Measurements from ENCODE around the gene GRHL3. TPM values are rescaled to one million over a fixed set of nuclear protein-coding genes. Genes with fewer than 3 reads are reported as not detected.
A peak's percentile ranks its signal among the peaks of the same experiment; 100 is the strongest.

The GRHL3 gene
- total RNA-seq, 3 donors from 2014 or later = 0.65 TPM; not detected in 2

DNA sequence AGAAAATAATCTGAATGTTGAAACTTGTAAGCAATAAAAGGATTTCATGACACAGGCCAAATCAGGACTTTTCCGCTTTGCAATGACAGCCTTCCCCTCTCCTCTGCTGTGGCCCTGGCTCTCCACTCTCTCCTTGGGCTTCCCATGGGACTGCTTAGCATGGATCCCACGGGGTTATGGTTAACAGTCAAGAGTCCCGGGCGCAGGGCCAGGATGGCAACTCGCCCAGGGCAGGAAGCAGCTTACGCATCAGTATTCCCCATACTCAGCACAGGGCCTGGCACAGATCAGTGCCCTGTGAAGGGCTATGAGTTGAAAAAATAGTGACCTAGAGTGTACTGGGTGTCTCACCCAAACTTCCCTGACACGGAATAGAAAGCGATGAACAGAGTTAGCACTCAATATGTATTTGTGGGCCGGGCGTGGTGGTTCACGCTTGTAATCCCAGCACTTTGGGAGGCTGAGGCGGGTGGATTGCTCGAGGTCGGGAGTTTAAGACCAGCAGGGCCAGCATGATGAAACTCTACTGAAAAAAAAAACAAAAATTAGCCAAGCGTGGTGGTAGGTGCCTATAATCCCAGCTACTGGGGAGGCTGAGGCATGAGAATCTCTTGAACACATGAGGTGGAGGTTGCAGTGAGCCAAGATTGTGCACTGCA lies 29.1 kb upstream of the GRHL3 start:
- no peak overlapping the region for H3K4me3 ChIP-seq
- intact Hi-C loops (cut with DNase I, micrococcal nuclease) = no loop called here
- ATAC-seq (peak; percentile 91), DNase-seq (peak; percentile 84 to 87 (median 85))
- TF ChIP-seq, protein P1, sequence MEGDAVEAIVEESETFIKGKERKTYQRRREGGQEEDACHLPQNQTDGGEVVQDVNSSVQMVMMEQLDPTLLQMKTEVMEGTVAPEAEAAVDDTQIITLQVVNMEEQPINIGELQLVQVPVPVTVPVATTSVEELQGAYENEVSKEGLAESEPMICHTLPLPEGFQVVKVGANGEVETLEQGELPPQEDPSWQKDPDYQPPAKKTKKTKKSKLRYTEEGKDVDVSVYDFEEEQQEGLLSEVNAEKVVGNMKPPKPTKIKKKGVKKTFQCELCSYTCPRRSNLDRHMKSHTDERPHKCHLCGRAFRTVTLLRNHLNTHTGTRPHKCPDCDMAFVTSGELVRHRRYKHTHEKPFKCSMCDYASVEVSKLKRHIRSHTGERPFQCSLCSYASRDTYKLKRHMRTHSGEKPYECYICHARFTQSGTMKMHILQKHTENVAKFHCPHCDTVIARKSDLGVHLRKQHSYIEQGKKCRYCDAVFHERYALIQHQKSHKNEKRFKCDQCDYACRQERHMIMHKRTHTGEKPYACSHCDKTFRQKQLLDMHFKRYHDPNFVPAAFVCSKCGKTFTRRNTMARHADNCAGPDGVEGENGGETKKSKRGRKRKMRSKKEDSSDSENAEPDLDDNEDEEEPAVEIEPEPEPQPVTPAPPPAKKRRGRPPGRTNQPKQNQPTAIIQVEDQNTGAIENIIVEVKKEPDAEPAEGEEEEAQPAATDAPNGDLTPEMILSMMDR (IDR thresholded peaks at IDR 0.05) = no peak
- no peaks in the 10 kb centered on the region for H3K36me3 ChIP-seq (ENCODE audit: low read depth)
- no peaks in the 10 kb centered on the region for H3K4me1 ChIP-seq (ENCODE audit: low read depth)
- H3K9me3 ChIP-seq = no peaks in the 10 kb centered on the region

DNA sequence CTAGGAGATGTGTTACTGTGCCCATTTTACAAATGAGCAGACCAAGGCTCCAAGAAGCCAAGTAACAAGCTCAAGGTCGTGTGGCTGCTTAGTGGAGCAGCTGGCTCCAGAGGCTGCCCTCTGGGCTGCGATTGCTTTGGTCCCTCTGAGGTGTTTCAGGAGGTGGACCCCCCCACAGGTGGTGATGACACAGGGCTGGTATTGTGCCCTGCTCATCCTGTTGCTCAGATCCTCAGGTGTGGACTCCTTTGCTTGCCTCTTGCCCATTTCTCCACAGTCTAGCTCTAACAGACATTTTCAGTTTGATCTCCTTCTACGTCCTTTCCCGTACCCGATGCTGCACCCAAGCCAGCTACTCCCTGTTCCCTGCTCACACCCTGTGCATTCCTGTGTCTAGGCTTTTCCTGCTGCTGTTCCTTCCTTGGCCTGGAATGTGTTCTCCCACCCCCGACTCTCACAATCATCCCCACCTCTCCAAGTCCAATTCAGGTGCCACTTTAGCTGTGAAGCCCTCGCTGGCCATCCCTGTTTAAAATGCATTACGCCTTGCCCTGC lies 28.1 kb upstream of the GRHL3 start:
- Histone ChIP-seq H3K9me3 (no peaks in the 10 kb centered on the region), H3K36me3 (ENCODE audit: low read depth) (no peaks in the 10 kb centered on the region), H3K4me3 (no peak overlapping the region), H3K4me1 (ENCODE audit: low read depth) (no peaks in the 10 kb centered on the region)
- TF ChIP-seq, protein P1 (IDR thresholded peaks at IDR 0.05) = no peak
- DNase-seq (no peak), ATAC-seq (no peak)
- intact Hi-C loops (cut with DNase I, micrococcal nuclease) = no loop called here

DNA sequence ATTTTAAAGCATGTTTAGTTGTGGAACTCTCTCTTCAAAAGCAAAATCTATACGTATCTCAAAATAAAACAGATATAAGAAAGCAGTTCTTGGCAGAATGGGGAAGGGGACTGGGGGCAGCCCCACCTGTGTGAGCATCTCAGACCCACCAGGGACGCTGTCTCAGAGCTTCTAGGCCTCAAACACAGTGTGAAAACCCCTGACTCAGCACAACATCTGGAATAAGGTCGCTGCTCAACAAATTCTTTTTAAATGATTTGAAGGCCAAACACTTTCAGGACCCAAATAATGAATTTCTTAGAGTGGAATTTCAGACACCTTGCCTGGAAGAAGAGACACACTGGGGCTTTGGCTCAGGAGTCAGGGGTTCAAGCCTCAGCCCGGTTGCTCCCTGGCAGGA lies 27.1 kb upstream of the GRHL3 start:
- no peak overlapping the region for H3K4me3 ChIP-seq
- no peaks in the 10 kb centered on the region for H3K36me3 ChIP-seq (ENCODE audit: low read depth)
- ATAC-seq (no peak), DNase-seq (no peak)
- no peaks in the 10 kb centered on the region for H3K4me1 ChIP-seq (ENCODE audit: low read depth)
- TF ChIP-seq, protein P1 (IDR thresholded peaks at IDR 0.05) = no peak
- H3K9me3 ChIP-seq = no peaks in the 10 kb centered on the region
- intact Hi-C loops (cut with DNase I, micrococcal nuclease) = no loop called here

DNA sequence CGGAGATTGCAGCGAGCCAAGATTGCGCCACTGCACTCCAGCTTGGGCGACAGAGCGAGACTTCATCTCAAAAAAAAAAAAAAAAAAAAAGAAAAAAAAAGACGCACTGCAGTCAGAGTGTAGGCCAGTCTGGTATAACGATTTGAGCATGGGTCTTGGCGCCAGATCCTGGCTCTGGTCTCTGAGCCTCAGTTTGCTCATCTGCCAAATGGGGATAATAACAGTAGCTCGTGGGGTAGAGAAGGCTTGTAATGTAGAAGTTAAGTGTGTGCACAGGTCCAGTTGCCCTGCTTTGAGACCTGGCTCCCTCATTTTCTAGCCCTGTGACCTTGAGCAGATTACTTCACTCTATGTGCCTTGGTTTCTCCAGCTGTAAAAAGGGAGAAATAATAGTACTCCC lies 26.3 kb upstream of the GRHL3 start:
- Histone ChIP-seq H3K4me1 (ENCODE audit: low read depth) (no peaks in the 10 kb centered on the region), H3K36me3 (ENCODE audit: low read depth) (no peaks in the 10 kb centered on the region), H3K4me3 (no peak overlapping the region), H3K9me3 (no peaks in the 10 kb centered on the region)
- ATAC-seq (no peak), DNase-seq (no peak)
- TF ChIP-seq, protein P1 (IDR thresholded peaks at IDR 0.05) = no peak
- intact Hi-C loops (cut with DNase I, micrococcal nuclease) = no loop called here

DNA sequence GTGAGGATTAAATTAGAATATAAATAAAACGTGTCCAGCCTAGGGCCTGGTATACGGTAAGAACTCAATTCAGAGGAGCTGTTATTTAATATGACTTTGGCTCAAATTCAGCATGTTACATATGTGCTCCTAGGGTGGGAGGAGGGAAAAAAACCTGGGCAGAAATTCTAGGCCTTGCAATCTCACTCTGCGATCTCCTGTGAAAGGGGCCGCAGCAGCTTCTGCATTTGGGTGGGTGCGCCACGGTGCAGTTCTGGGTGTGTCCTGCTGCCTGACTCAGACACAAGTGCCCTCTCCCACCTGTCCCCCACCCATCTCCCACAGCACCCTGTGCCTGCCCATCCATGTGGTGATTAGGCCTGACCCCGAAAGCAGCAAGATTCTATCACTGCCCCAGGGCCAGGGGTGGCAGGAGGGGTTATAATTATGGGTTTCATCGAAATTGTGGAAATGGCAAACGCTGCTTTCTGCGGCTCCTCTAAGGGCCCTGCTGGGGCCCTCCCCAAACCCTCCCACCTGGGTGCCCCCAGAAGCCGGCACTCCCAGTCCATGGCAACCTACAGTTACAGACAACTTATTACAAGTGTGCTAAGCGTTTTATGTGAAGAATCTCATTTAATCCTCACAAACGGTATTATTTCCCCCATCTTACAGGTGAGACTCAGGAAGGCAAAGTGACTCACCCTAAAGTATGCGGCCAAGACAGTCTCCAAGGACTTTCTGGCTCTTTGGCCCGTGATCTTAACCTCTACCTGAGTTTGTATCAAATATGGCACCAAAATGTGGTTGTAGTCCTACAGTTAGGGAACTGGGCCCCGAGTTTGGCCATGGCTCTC lies 25.5 kb upstream of the GRHL3 start:
- DNase-seq (no peak), ATAC-seq (no peak)
- intact Hi-C loops (cut with DNase I, micrococcal nuclease) = no loop called here
- TF ChIP-seq, protein P1 (IDR thresholded peaks at IDR 0.05) = no peak
- no peaks in the 10 kb centered on the region for H3K9me3 ChIP-seq
- H3K36me3 ChIP-seq (ENCODE audit: low read depth) = no peaks in the 10 kb centered on the region
- H3K4me1 ChIP-seq (ENCODE audit: low read depth) = no peaks in the 10 kb centered on the region
- no peak overlapping the region for H3K4me3 ChIP-seq

Data from mucosa of descending colon (tissue), 3 donors.